ENCODE measurements around the gene PTPRA.

Gene PTPRA

DNA sequence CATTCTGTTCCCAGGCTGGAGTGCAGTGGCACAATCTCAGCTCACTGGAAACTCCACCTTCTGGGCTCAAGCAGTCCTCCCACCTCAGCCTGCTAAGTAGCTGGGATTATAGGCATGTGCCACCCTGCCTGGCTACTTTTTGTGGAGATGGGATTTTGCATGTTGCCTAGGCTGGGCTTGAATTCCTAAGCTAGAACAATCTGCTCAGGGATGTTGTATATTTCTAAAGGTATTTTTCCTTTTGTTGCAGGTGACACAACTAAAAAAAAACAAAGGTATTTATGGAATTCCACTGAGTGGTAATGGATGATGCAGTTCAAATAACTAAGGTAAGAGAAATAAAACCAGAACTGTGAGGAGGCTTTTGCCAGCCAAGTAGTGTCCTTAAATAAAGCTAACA lies 49.7 kb downstream of the PTPRA start:
- DNase-seq (ENCODE audit: low spot score) = no peak

DNA sequence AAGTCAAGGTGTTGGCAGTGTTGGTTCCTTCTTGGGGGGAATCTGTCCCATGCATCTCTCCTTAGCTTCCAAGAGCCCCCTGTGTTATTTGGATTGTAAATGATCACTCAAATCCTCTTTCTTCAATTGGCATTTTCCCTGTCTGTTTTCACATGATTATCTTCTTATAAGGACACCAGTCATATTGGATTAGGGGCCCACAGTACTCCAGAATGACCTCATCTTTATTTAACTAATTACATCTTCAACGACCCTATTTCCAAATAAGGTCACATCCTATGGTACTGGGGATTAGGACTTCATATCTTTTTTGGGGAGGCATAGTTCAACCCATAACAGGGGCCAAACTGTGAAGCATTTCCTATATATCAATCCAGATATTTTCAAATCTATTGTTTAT lies 57.3 kb downstream of the PTPRA start:
- no peak for DNase-seq (ENCODE audit: low spot score)

DNA sequence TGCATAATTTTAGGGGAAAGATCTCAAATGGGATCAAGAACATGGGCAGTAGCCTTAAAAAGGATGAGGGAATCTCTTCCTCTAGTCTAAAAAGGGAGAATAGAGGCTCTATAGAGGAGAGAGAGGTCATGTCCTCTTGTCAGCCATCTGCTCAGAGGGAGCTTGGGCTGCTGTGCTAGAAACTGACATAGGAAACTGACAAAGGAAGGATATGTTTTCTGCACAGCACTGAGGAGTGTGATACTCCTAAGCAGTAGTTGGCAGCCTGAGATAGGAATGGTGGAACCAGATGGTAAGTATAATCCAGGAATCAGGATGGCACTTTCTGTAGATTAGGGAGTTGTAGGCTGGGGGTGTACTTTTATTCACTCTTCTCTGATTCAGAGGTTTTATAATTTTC lies 59.2 kb downstream of the PTPRA start:
- no peak for DNase-seq (ENCODE audit: low spot score)

GRCh38 chr20:2937902-2938301 lies 64.6 kb downstream of the PTPRA start:
- DNase-seq (ENCODE audit: low spot score) = no peak

- DNase-seq (ENCODE audit: low spot score) = no peak
Observed at GRCh38 chr20:2942439-2942838, 69.2 kb downstream of the PTPRA start.

GRCh38 chr20:2946988-2947961 lies 74.0 kb downstream of the PTPRA start:
- DNase-seq (ENCODE audit: low spot score) = no peak

- no peak for DNase-seq (ENCODE audit: low spot score)
Observed at GRCh38 chr20:2948968-2949367, 75.7 kb downstream of the PTPRA start.

GRCh38 chr20:2952766-2953165 lies 79.5 kb downstream of the PTPRA start:
- no peak for DNase-seq (ENCODE audit: low spot score)

DNA sequence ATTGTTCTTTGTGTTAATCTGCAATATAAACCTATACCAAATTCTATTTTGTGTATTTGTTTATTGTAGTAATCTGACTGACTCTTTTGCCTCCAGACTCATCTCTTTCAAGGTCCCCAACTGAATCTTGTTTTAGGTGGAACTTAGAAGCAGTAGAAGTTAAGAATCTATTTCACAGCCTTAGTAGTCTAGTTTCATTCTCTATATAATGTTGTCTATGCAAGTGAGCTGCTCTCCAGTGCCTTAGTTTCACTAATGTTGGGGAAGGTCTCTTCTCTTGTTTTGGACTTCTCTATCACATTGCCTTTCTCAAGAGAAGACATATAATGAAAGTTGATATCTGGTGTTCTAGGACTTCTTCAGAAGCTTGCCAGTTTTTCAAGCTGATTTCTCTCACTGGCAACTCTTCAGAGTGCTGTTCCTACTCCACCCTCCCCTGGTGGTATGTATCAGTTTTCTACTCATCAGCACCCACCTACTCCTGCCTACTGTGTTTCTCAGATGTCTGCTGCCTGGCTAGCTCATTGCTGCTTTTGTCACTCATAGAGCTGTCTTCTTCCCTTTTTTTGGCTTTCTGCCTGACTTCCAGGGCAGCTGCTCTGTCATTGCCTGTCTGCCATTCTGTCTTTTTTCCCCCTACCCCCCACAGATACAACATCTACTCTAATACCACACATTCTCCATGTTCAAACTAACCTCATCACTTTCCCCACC lies 82.1 kb downstream of the PTPRA start:
- DNase-seq (ENCODE audit: low spot score) = no peak

DNA sequence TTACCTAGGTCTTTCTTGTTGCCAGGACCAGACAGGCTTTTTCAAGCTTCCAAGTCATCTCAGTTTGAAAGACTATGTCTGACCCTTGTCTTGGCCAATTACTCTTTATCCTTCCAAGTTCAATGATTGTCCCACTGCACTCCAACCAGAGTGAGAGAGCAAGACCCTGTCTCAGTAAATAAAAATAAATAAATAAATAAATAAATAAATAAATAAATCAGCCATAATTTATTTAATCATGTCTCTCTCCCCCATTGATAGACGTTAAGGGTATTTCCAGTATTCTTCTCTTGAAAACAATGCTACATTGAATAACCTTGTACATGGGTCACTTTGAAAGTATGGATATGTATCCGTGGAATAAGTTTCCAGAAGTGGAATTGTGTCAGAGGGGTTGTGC lies 83.2 kb downstream of the PTPRA start:
- DNase-seq (ENCODE audit: low spot score) = no peak

DNA sequence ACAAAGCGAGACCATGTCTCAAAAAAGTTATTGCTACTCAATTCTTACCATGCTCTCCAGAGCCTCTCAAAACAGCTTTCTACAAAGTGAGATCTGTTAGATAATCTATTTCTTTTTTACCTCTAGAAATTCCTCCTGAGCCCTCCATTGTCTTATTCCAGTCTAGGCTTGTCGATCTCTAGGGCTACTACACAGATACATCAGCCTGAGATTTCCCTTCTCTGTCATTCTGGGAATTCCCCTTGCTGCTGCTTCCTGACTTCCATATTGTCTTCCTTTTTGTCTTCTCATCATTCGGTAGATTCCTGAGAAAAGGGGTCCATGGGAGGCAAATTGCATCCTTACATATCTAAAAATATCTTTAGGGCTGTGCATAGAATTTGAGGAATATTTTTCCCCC lies 94.6 kb downstream of the PTPRA start:
- DNase-seq (ENCODE audit: low spot score) = no peak

DNA sequence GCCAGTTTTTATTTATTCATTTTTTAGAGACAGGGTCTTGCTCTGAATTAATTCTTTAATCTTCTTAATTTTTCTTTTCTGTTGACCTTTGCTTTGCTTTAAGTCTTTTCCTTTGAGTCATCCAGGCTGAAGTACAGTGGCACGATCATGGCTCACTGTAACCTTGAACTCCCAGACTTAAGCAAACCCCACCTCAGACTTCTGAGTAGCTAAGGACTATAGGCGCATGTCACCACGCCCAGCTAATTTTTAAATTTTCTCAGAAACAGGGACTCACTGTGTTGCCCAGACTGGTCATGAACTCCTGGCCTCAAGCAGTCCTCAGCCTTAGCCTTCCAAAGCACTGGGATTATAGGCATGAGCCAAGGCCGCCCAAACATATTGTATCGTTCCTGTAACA lies 98.8 kb downstream of the PTPRA start:
- no peak for DNase-seq (ENCODE audit: low spot score)

DNA sequence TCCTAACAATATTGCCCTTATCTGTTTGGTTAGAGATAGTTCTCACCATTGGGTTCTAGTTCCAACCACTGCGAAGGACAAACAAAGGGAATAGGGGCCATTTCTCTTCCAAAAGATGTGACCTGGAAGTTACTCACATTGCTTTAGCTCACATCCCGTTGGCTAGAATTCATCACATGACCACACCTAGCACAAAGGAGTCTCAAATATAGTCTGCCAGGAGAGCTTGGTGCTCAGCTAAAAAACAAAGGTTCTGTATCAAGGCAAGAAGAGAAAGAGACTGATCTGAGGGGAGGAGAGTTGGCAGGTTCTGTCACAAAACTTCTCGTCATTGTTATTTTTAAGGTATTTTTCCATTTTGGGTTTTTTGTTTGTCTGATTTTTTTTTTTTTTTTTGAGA lies 100.3 kb downstream of the PTPRA start:
- no peak for DNase-seq (ENCODE audit: low spot score)

DNA sequence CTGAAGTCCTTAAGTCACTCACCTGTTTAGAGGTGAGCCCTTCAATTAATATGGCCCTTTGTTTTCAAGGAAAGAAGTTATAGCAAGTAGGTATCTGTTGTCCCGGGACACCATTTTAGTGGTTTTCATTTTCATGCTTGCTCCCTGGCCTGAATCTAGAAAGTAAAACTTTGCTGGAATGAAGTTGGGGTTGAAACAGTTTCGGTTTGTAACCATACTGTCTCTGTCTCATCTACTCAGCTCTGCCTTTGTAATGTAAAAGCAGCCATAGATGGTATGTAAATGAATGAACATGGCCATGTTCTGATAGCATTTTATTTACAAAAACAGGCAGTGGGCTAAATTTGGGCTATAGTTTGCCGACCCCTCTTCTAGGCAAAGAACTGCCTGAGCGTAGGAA lies 105.2 kb downstream of the PTPRA start:
- DNase-seq (ENCODE audit: low spot score) = no peak

DNA sequence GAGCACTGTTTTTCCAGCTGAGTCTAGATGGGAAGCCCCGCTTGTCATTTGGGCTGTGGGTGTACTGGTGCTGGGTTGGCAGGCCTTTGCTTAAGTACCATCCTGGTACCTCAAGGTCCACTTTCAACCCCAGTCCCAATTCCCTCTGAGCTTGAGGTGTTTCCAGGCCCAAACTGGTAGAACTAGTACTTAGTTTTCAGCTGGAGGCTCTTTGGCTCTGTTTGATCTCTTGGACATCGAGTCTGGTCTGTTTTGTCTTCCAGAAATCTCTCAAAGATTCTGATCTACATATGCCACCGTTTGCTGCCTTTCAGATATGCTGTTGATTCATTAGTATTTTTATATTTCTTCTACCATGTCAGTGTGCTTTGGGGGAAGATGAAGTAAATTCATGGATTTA lies 108.4 kb downstream of the PTPRA start:
- no peak for DNase-seq (ENCODE audit: low spot score)

GRCh38 chr20:2983508-2983907 lies 110.2 kb downstream of the PTPRA start:
- DNase-seq (ENCODE audit: low spot score) = no peak

DNA sequence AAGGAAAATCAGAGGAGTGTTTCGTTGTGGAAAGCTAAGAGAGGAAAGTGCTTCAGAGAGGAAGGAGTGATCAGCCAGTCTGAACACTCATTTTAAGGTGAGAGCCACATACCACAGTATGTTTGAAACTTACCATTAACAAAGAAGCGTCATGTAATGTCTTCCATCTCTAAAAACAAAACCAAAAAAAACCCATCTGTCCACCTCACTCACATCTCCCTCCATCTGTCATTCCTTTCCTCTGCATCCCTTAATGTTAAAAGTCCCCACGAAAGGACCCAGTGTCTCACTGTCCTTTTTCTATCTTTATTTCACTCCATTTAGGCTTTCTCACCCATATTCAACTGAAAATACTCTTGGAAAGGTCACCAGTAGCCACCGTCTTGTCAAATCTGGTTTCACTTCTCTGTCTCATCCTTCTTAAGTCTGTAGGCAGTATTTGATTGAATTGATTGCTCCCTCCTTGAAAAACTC lies 110.8 kb downstream of the PTPRA start:
- DNase-seq (ENCODE audit: low spot score) = no peak

GRCh38 chr20:2984956-2985661 lies 111.8 kb downstream of the PTPRA start:
- DNase-seq (ENCODE audit: low spot score) = peak; percentile 44

DNA sequence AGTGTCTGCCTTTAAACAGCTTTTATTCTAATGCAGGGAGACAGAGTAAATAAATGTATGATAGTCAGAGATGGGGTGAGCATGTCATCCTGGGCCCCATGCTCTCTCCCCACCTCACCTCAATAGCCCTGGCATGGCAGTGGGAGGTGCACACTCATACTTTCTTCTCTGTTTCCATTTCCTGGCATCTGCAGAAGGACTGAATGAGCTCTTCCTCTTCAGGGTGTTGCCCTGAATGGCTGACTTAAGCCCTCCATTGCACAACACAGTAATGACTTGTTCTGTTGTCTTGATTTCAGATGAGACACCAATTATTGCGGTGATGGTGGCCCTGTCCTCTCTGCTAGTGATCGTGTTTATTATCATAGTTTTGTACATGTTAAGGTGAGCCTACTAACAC lies 113.2 kb downstream of the PTPRA start:
- DNase-seq (ENCODE audit: low spot score) = no peak

DNA sequence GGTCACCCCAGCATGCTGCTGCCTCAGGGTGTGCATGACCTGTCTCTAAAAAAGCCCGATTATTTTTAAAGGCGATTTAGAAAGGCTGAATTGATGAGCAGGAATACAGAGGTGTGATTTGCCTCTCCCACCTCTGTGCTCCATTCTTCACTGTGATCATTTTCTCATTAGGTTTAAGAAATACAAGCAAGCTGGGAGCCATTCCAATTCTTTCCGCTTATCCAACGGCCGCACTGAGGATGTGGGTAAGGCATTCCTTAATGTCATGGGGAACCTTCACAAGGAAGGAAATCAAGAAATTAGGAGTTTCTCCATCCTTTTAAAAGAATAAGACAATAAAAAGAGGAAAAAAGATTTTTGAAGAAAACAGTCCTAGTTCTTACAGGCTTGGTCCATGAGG lies 114.6 kb downstream of the PTPRA start:
- DNase-seq (ENCODE audit: low spot score) = no peak

- no peak for DNase-seq (ENCODE audit: low spot score)
Observed at GRCh38 chr20:2991532-2991931, 118.3 kb downstream of the PTPRA start.

GRCh38 chr20:2993250-2993649 lies 120.0 kb downstream of the PTPRA start:
- no peak for DNase-seq (ENCODE audit: low spot score)

DNA sequence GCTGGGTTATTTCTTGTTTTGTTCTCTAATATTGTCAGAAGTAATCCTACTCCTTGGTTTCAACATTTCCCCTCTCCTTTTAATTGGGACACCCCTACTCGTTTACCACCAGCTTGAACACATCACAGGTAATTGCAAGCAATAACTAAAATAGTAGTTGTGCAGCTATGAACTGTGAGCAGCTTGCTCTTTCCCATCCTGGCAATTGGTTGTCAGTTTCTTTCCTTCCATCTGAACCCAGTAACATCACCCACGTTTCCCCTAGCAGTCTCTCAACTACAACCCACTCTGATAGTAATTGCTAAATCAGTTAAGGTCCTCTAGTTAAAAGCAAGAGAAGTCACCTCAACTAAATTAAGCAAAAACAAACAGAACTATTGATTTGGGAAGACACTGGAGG lies 122.5 kb downstream of the PTPRA start:
- DNase-seq (ENCODE audit: low spot score) = no peak

Measured in hepatic stellate cell (primary cell).